Measurements from ENCODE around the gene MMP24OS. TPM values are rescaled to one million over a fixed set of nuclear protein-coding genes. Genes with fewer than 3 reads are reported as not detected.

The MMP24OS gene
- total RNA-seq, 1 experiment from 2014 or later: 95.4 TPM

DNA sequence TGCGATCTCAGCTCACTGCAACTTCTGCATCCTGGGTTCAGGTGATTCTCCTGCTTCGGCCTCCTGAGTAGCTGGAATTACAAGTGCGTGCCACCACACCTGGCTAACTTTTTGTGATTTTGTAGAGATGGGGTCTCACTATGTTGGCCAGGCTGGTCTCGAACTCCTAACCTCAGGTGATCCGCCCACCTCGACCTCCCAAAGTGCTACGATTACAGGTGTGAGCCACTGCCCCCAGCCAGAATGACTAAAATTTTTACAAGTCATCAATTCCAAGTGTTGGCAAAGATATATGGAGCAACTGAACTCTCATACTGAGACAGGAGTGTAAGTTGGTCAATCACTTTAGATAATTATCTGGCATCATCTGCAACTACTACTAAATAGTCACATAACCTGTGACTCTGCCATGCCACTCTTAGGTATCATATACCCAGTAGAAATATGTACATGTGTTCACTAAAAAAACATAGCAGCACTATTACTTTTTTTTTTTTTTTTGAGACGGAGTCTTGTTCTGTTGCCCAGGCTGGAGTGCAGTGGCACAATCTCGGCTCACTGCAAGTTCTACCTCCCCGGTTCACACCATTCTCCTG, 3.7 kb upstream of the MMP24OS start:
- BruUV-seq (replicated peaks): no TSS peak
- Mint-ChIP-seq H3K4me3 (ENCODE audit: low read depth, unreplicated experiment) (no peak overlapping the region), H3K4me1 (ENCODE audit: low read depth, unreplicated experiment) (peaks cover 44% of the 10 kb centered on the region), H3K9me3 (ENCODE audit: low read depth, unreplicated experiment) (no peaks in the 10 kb centered on the region), H3K27me3 (ENCODE audit: unreplicated experiment) (no peaks in the 10 kb centered on the region), H3K36me3 (ENCODE audit: insufficient read depth, unreplicated experiment) (peaks cover 93% of the 10 kb centered on the region), H3K27ac (ENCODE audit: unreplicated experiment) (no peak overlapping the region)
- intact Hi-C loops (cut with micrococcal nuclease; ENCODE audit: unreplicated experiment): no loop called here
- no peak for DNase-seq
- CTCF ChIA-PET: interaction anchor here (1.4 kb wide), 1 partner anchor 10 kb away, joined by 3 read pairs; no protein-coding TSS in a partner anchor
- TF ChIP-seq, protein P1, sequence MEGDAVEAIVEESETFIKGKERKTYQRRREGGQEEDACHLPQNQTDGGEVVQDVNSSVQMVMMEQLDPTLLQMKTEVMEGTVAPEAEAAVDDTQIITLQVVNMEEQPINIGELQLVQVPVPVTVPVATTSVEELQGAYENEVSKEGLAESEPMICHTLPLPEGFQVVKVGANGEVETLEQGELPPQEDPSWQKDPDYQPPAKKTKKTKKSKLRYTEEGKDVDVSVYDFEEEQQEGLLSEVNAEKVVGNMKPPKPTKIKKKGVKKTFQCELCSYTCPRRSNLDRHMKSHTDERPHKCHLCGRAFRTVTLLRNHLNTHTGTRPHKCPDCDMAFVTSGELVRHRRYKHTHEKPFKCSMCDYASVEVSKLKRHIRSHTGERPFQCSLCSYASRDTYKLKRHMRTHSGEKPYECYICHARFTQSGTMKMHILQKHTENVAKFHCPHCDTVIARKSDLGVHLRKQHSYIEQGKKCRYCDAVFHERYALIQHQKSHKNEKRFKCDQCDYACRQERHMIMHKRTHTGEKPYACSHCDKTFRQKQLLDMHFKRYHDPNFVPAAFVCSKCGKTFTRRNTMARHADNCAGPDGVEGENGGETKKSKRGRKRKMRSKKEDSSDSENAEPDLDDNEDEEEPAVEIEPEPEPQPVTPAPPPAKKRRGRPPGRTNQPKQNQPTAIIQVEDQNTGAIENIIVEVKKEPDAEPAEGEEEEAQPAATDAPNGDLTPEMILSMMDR (IDR thresholded peaks at IDR 0.05; ENCODE audit: unreplicated experiment): no peak

DNA sequence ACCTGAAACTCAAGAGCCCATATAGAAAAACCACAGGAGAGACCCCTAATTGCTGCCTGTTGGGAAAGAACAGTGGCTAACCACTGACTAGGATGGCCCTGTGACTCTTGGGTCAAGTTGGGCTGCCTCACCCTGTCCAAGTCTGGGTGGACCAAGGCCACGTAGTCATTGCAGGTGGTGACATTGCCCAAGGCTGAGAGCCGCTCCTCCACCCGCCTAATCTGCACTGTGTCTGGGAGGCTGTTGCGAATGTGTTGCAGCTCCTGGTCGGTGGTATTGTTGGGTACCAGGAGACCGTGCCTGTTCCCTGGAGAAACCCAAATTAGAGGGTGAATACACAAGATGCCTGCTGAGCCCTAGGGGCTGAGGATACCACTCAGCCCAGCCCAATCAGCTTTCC, 2.6 kb upstream of the MMP24OS start:
- Mint-ChIP-seq H3K27ac (ENCODE audit: unreplicated experiment) (peak overlapping the region; percentile 95), H3K9me3 (ENCODE audit: low read depth, unreplicated experiment) (no peaks in the 10 kb centered on the region), H3K4me1 (ENCODE audit: low read depth, unreplicated experiment) (peaks cover 35% of the 10 kb centered on the region), H3K4me3 (ENCODE audit: low read depth, unreplicated experiment) (no peak overlapping the region), H3K36me3 (ENCODE audit: insufficient read depth, unreplicated experiment) (peaks cover 96% of the 10 kb centered on the region), H3K27me3 (ENCODE audit: unreplicated experiment) (no peaks in the 10 kb centered on the region)
- DNase-seq: no peak
- TF ChIP-seq, protein P1 (IDR thresholded peaks at IDR 0.05; ENCODE audit: unreplicated experiment): no peak
- no TSS peak for BruUV-seq (replicated peaks)
- CTCF ChIA-PET: interaction anchor here (0.7 to 1.4 kb wide), 2 partner anchors 9 to 97 kb away, joined by 3 to 6 read pairs; no protein-coding TSS in a partner anchor
- intact Hi-C loops (cut with micrococcal nuclease; ENCODE audit: unreplicated experiment): no loop called here

DNA sequence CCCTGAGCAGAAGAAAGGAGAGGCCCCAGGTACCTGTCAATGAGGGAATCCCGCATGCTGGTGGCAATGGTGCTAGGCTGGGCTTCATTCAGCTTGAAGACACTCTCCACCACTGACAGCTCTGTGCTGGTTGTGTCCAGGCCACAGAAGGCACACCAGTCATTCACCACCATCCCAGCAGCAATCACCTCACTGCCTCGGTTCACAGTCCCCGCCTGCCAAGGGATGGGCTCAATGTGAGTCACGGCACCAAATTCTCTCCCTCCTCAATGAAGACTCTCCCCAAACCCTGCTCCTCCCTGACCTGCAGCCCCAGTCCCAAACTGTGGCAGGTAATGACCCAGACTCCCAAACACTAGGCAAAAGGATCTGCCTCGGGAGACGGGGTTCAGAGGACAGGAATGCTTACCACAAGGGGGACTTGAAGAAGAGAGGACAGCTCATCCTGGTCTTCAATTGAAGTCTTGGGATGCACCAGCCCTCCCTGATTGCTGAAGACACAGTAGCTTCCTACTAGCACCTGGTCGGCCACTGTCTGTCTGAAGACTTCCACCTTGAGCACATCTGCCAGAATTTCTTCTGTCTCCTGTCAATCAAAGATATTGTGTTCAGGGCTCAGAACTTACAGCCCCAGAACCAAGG, 1.7 kb upstream of the MMP24OS start:
- intact Hi-C loops (cut with micrococcal nuclease; ENCODE audit: unreplicated experiment): no loop called here
- CTCF ChIA-PET: no interaction called here
- peaks cover 96% of the 10 kb centered on the region for H3K36me3 Mint-ChIP-seq (ENCODE audit: insufficient read depth, unreplicated experiment)
- H3K27ac Mint-ChIP-seq (ENCODE audit: unreplicated experiment): peak overlapping the region; percentile 95
- BruUV-seq (replicated peaks): no TSS peak
- no peak for DNase-seq
- no peak overlapping the region for H3K4me3 Mint-ChIP-seq (ENCODE audit: low read depth, unreplicated experiment)
- H3K27me3 Mint-ChIP-seq (ENCODE audit: unreplicated experiment): no peaks in the 10 kb centered on the region
- no peaks in the 10 kb centered on the region for H3K9me3 Mint-ChIP-seq (ENCODE audit: low read depth, unreplicated experiment)
- TF ChIP-seq, protein P1 (IDR thresholded peaks at IDR 0.05; ENCODE audit: unreplicated experiment): no peak
- peaks cover 26% of the 10 kb centered on the region for H3K4me1 Mint-ChIP-seq (ENCODE audit: low read depth, unreplicated experiment)

DNA sequence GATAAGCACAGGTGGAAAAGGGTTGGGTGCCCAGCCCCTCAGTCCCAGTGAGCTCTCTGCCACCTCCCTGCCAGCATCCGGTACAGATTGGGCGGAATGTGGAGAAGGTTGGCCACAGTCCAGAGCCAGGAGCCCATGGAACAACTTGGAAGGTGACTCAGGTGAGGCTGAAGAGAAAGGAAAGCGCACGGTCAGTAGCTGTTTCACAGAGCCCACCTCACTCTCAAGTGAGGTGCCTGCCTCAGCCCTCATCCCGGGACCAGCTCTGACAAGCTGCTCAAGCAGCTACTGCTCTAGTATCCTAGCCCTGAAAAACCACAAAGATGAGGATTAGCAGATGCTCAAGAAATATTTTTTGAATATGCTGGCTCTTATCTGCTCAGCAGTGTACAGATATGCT, 1.1 kb upstream of the MMP24OS start:
- no TSS peak for BruUV-seq (replicated peaks)
- Mint-ChIP-seq H3K27me3 (ENCODE audit: unreplicated experiment) (no peaks in the 10 kb centered on the region), H3K36me3 (ENCODE audit: insufficient read depth, unreplicated experiment) (peaks cover 96% of the 10 kb centered on the region), H3K27ac (ENCODE audit: unreplicated experiment) (peak overlapping the region; percentile 95), H3K4me1 (ENCODE audit: low read depth, unreplicated experiment) (peaks cover 25% of the 10 kb centered on the region), H3K9me3 (ENCODE audit: low read depth, unreplicated experiment) (no peaks in the 10 kb centered on the region), H3K4me3 (ENCODE audit: low read depth, unreplicated experiment) (no peak overlapping the region)
- intact Hi-C loops (cut with micrococcal nuclease; ENCODE audit: unreplicated experiment): no loop called here
- DNase-seq: no peak
- TF ChIP-seq, protein P1 (IDR thresholded peaks at IDR 0.05; ENCODE audit: unreplicated experiment): no peak
- CTCF ChIA-PET: no interaction called here

Measured in Calu3 (cell line).